Measurements from ENCODE around the gene SERPINA1. TPM values are rescaled to one million over a fixed set of nuclear protein-coding genes. Genes with fewer than 3 reads are reported as not detected.
A peak's percentile ranks its signal among the peaks of the same experiment; 100 is the strongest.
"Not testable (repeated sequence)": the region's sequence is repeated elsewhere in the genome, so short reads cannot be mapped to it uniquely, and the experiment has no call there.

SERPINA1 gene
- total RNA-seq, 2 donors from 2014 or later: 2.4 to 8.8 TPM

DNA sequence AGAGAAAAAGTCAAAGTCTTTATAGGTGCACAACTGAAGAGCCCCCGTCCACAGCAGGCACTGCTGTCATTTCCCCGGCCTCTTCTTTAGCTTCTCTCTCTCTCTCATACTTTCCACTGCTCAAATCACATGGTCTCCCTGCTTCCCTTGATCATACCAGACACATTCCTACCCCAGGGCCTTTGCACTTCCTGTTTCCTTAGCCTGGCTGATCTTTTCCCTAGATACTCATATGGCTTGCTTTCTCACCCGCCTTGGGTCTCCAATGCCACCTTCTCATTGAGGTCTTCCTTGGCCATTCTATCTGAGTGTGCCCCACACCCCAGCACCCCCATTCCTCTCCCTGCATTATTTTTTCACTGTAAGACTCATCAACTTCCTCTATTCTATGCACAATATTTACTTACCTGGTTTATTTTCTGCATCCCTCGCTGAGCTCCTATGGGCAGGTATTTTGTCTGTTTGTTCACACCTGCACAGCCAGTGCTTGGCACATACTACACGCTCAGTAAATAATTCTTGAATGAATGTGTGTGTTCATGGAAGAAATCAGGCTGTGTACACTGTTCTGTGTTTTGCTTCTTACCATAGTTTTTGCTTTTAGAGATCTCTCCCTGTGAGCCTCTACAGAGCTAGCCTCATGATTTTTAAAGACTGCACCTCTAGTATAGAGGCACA, 31.9 kb downstream of the SERPINA1 start:
- H3K9me3 ChIP-seq: no peaks in the 10 kb centered on the region
- H3K27me3 ChIP-seq: no peaks in the 10 kb centered on the region
- DNase-seq (ENCODE audit: low spot score): peak; percentile 21
- TF ChIP-seq, protein P1, sequence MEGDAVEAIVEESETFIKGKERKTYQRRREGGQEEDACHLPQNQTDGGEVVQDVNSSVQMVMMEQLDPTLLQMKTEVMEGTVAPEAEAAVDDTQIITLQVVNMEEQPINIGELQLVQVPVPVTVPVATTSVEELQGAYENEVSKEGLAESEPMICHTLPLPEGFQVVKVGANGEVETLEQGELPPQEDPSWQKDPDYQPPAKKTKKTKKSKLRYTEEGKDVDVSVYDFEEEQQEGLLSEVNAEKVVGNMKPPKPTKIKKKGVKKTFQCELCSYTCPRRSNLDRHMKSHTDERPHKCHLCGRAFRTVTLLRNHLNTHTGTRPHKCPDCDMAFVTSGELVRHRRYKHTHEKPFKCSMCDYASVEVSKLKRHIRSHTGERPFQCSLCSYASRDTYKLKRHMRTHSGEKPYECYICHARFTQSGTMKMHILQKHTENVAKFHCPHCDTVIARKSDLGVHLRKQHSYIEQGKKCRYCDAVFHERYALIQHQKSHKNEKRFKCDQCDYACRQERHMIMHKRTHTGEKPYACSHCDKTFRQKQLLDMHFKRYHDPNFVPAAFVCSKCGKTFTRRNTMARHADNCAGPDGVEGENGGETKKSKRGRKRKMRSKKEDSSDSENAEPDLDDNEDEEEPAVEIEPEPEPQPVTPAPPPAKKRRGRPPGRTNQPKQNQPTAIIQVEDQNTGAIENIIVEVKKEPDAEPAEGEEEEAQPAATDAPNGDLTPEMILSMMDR (IDR thresholded peaks at IDR 0.05): no peak
- no peaks in the 10 kb centered on the region for H3K36me3 ChIP-seq
- H3K4me1 ChIP-seq: no peaks in the 10 kb centered on the region
- no peak overlapping the region for H3K4me3 ChIP-seq
- H3K27ac ChIP-seq: no peak overlapping the region

DNA sequence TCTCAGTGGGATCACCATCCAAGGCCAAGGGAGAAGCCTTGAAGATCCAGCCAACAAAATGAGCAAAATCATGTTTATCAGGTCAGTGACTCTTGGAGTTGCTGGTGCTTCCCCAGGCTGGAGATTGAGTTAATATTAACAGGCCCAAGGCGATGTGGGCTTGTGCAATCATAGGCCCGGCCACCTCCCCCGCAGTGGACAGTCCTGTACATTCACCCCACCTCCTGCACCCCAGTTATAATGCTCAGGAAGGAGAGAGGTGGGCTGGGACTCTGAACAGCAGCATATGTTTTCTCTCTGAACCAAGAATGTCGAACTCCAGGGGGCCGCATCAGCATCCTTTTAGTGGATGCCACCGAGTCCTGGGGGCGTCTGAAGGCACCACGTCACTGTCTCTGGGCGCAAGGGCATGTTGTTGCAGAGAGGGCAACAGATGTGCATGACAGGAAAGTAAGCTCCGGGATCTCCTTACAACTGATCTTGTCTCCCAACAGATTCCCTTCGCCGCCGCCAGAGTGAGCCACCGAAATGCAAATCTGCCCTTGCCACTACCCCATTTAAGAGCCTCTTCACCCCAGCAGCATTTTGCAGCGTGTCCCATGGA, 33.1 kb downstream of the SERPINA1 start:
- Histone ChIP-seq H3K36me3 (no peaks in the 10 kb centered on the region), H3K9me3 (no peaks in the 10 kb centered on the region), H3K4me3 (no peak overlapping the region), H3K27ac (no peak overlapping the region), H3K4me1 (no peaks in the 10 kb centered on the region), H3K27me3 (no peaks in the 10 kb centered on the region)
- DNase-seq (ENCODE audit: low spot score): peak; percentile 73
- TF ChIP-seq, protein P1 (IDR thresholded peaks at IDR 0.05): peak in 1 of 2 donors; percentile 47

DNA sequence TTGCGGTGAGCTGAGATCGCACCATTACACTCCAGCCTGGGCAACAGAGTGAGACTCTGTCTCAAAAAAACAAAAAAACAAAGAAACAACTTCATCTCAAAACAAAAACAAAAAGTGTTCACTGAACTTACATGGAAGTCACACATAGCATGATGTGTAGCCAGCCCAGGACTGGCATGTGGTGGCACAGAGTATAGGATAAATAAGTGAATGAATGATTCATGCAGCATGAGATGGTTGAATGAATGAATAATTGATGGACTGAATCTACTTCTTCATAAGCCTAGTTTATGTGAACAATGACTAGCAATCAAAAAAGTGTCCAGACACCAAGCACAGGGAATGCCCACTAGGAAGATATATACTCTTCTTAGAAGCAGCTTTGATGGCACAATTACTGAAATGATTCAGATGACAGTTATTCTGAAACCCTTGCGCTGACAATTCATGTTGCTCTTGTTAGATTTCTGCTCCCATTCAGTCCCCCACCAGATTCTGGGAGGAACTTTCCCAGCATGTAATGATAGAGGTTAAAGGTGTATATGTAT, 33.7 kb downstream of the SERPINA1 start:
- H3K36me3 ChIP-seq: no peaks in the 10 kb centered on the region
- no peaks in the 10 kb centered on the region for H3K9me3 ChIP-seq
- DNase-seq (ENCODE audit: low spot score): no peak
- no peak overlapping the region for H3K4me3 ChIP-seq
- no peaks in the 10 kb centered on the region for H3K27me3 ChIP-seq
- H3K4me1 ChIP-seq: no peaks in the 10 kb centered on the region
- no peak overlapping the region for H3K27ac ChIP-seq
- TF ChIP-seq, protein P1 (IDR thresholded peaks at IDR 0.05): no peak

DNA sequence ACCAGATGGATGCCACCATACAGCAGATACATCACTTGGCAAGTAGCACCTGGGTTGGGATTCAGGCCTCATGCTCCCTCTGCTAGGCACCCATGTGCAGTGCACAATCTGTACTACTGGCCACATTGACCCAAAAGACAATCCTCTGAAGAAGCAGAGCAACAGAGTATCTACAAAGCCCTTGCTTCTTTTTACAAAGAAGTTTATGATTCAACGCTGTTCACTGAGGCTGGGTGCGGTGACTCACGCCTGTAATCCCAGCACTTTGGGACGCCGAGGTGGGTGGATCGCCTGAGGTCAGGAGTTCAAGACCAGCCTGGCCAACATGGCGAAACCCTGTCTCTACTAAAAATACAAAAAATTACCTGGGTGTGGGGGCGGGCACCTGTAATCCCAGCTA, 34.2 kb downstream of the SERPINA1 start:
- not testable (repeated sequence) for H3K4me1 ChIP-seq, H3K9me3 ChIP-seq, H3K27ac ChIP-seq, H3K36me3 ChIP-seq, H3K27me3 ChIP-seq, H3K4me3 ChIP-seq
- peak; percentile 7 for DNase-seq (ENCODE audit: low spot score)

DNA sequence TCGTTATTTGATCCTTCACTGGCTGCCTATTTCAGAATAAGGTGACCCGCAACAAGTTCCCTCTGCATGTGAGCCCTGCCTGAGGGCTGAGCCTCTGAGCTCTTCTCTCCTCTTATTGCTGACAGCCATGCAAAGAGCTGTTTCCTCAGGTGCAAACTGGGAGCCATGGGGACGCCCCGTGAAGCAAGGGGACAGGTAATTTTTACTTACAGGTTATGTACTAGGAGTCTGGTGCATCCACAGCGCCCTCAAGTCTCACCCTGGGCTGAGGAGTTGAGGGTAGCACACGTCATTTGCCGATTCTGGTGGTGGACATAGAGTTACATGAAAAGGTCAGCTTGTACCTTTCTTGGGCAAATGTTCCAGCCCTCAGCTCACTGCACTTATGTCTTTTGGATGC, 39.1 kb downstream of the SERPINA1 start:
- no peak overlapping the region for H3K27ac ChIP-seq
- TF ChIP-seq, protein P1 (IDR thresholded peaks at IDR 0.05): no peak
- H3K9me3 ChIP-seq: no peaks in the 10 kb centered on the region
- peak; percentile 44 for DNase-seq (ENCODE audit: low spot score)
- H3K4me3 ChIP-seq: no peak overlapping the region
- no peaks in the 10 kb centered on the region for H3K27me3 ChIP-seq
- no peaks in the 10 kb centered on the region for H3K36me3 ChIP-seq
- no peaks in the 10 kb centered on the region for H3K4me1 ChIP-seq

DNA sequence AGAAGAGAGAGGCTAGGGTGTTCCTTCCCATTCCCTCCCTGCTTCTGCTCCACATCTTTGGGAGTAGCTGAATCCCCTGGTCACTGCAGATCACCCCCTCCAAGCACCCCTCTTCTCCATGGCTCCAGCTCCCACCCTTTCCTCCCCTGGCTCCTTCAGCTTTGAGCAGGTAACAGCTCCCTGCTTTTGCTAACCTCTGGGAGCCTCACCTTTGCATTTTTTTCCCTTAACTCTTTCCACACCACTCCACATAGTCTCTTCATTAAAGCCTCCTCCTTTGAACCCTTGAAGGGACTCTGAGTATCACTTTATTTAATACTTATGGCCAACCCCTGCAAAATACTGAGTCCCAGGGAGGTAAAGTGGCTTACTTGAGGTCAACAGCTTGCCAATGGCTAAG, 39.6 kb downstream of the SERPINA1 start:
- H3K9me3 ChIP-seq: no peaks in the 10 kb centered on the region
- H3K27me3 ChIP-seq: no peaks in the 10 kb centered on the region
- no peak for DNase-seq (ENCODE audit: low spot score)
- H3K4me3 ChIP-seq: no peak overlapping the region
- no peaks in the 10 kb centered on the region for H3K36me3 ChIP-seq
- TF ChIP-seq, protein P1 (IDR thresholded peaks at IDR 0.05): no peak
- H3K27ac ChIP-seq: no peak overlapping the region
- H3K4me1 ChIP-seq: no peaks in the 10 kb centered on the region
